HCT116 (cell line): Measurements from ENCODE around the gene TCP11. TPM values are rescaled to one million over a fixed set of nuclear protein-coding genes. Genes with fewer than 3 reads are reported as not detected.

ENCODE experiments used
- ATAC-seq: fragments of 200-7000 bp; cut with Tn5 transposase; 2 replicates; pipeline ENCODE4 v1.9.1; 2020; ENCODE audit warnings: mild to moderate bottlenecking, moderate library complexity
- BruUV-seq: library from RNA; stranded (reverse); fragments of 400-500 nt; replicated peaks from 2 replicates; lab custom pipeline; 2021; lab: Mats Ljungman, UMichigan
- CTCF ChIA-PET: fragments of 300-600 bp; sonication (Branson Sonifier 250); formaldehyde crosslinking; loops from one replicate; lab custom pipeline; 2021; ENCODE audit warnings: antibody characterized with exemption; lab: Charles Lee
- POLR2A ChIA-PET: fragments of 300-600, 350-600 bp; sonication (Branson Sonifier 250); formaldehyde crosslinking; loops from one replicate; lab custom pipeline; 2021; ENCODE audit warnings: antibody characterized with exemption; lab: Charles Lee
- RAD21 ChIA-PET, 2 experiments: fragments of 300-600 bp; sonication (Branson Sonifier 250); formaldehyde crosslinking; loops; one replicate each; lab custom pipeline; 2023; ENCODE audit warnings: low total read pairs in 2 of 2; ENCODE audit not compliant: uncharacterized antibody in 2 of 2, unreplicated experiment in 2 of 2, low non-redundant PET in 1 of 2; lab: Charles Lee
- DNase-seq: peaks from one replicate; pipeline ENCODE4 v3.0.0-alpha.2; 2010; ENCODE audit warnings: low read depth, low spot score
- H2AFZ ChIP-seq: fragments of 200-600 bp; shearing (Covaris generic), sonication (generic); 2 replicates; pipeline ENCODE4 v1.6.1; 2017; ENCODE audit warnings: low read depth, mixed run types, mixed read lengths, antibody characterized with exemption, low read length; ENCODE audit not compliant: poor library complexity, severe bottlenecking
- H3K27ac ChIP-seq: 2 replicates; pipeline ENCODE4 v1.5.1; 2012; ENCODE audit warnings: low read depth, low read length
- H3K27me3 ChIP-seq: fragments of 200-600 bp; sonication (generic); 2 replicates; pipeline ENCODE4 v1.6.1; 2016; ENCODE audit warnings: mixed run types, low read length, mixed read lengths; ENCODE audit not compliant: insufficient read depth
- H3K36me3 ChIP-seq, 2 experiments: fragments of 200-500 bp in 1 of 2; fragments of 200-600 bp in 1 of 2; sonication (Bioruptor generic) in 1 of 2; sonication (generic) in 1 of 2; 2 replicates each; pipeline versions ENCODE4 v1.5.1 to v1.6.1; 2014 to 2016; ENCODE audit warnings: low read length in 2 of 2, inconsistent platforms in 1 of 2, mixed read lengths in 1 of 2, mixed run types in 1 of 2; ENCODE audit not compliant: insufficient read depth in 2 of 2, control insufficient read depth in 1 of 2
- H3K4me1 ChIP-seq, 2 experiments: fragments of 200-600 bp in 1 of 2; sonication (generic) in 1 of 2; 2 replicates each; pipeline versions ENCODE4 v1.5.1 to v1.6.1; 2012 to 2017; ENCODE audit warnings: low read length in 2 of 2, inconsistent platforms in 1 of 2, mild to moderate bottlenecking in 1 of 2, mixed read lengths in 1 of 2, mixed run types in 1 of 2, moderate library complexity in 1 of 2; ENCODE audit not compliant: insufficient read depth in 2 of 2, control insufficient read depth in 1 of 2
- H3K4me2 ChIP-seq: fragments of 200-600 bp; sonication (generic); 2 replicates; pipeline ENCODE4 v1.6.1; 2017; ENCODE audit warnings: mixed run types, low read length, mixed read lengths
- H3K4me3 ChIP-seq, 2 experiments: fragments of 200-600 bp in 1 of 2; sonication (generic) in 1 of 2; replicated peaks in 1 of 2; 2 replicates each; pipeline ENCODE4 v1.5.1; 2011 to 2016; ENCODE audit warnings: low read length in 2 of 2, control low read depth in 1 of 2, low read depth in 1 of 2, mild to moderate bottlenecking in 1 of 2, mixed read lengths in 1 of 2, mixed run types in 1 of 2
- H3K79me2 ChIP-seq: fragments of 200-600 bp; sonication (generic); 2 replicates; pipeline ENCODE4 v1.6.1; 2017; ENCODE audit warnings: mild to moderate bottlenecking, mixed run types, low read length, moderate library complexity, mixed read lengths; ENCODE audit not compliant: insufficient read depth
- H3K9ac ChIP-seq: fragments of 200-600 bp; sonication (generic); 2 replicates; pipeline ENCODE4 v1.6.1; 2016; ENCODE audit warnings: low read length, mixed read lengths
- H3K9me2 ChIP-seq: fragments of 200-600 bp; sonication (generic), shearing (Covaris generic); 2 replicates; pipeline ENCODE4 v1.6.1; 2017; ENCODE audit warnings: mixed run types, mild to moderate bottlenecking, moderate library complexity; ENCODE audit not compliant: insufficient read depth
- H3K9me3 ChIP-seq, 2 experiments: fragments of 200-500 bp in 1 of 2; fragments of 200-600 bp in 1 of 2; sonication (Bioruptor generic) in 1 of 2; sonication (generic) in 1 of 2; 2 replicates each; pipeline ENCODE4 v1.6.1; 2014 to 2017; ENCODE audit warnings: low read length in 2 of 2, mixed read lengths in 2 of 2, inconsistent platforms in 1 of 2, low read depth in 1 of 2, mild to moderate bottlenecking in 1 of 2, mixed run types in 1 of 2, moderate library complexity in 1 of 2; ENCODE audit not compliant: control insufficient read depth in 1 of 2, insufficient read depth in 1 of 2
- H4K20me1 ChIP-seq: fragments of 200-600 bp; sonication (generic), shearing (Covaris generic); 2 replicates; pipeline ENCODE4 v1.6.1; 2017; ENCODE audit warnings: mixed run types, mild to moderate bottlenecking, moderate library complexity; ENCODE audit not compliant: insufficient read depth
- CBX3 ChIP-seq: IDR thresholded peaks from 2 replicates; pipeline ENCODE4 v1.6.1; 2012; ENCODE audit warnings: low read depth
- CEBPB ChIP-seq: IDR thresholded peaks from 2 replicates; pipeline ENCODE4 v1.6.1; 2012; ENCODE audit warnings: low read depth
- ELF1 ChIP-seq: IDR thresholded peaks from 2 replicates; pipeline ENCODE4 v1.6.1; 2012; ENCODE audit warnings: low read depth, borderline replicate concordance
- FOSL1 ChIP-seq: IDR thresholded peaks from 2 replicates; pipeline ENCODE4 v1.6.1; 2012; ENCODE audit warnings: low read depth
- POLR2A ChIP-seq: IDR thresholded peaks from 2 replicates; pipeline ENCODE4 v1.7.0; 2011; ENCODE audit warnings: borderline replicate concordance; ENCODE audit not compliant: insufficient read depth, insufficient read length; ENCODE audit errors: extremely low read depth
- POLR2AphosphoS5 ChIP-seq: IDR thresholded peaks from 2 replicates; pipeline ENCODE4 v1.6.1; 2011; ENCODE audit warnings: mild to moderate bottlenecking, low read depth, low read length, moderate library complexity
- RAD21 ChIP-seq: IDR thresholded peaks from 2 replicates; pipeline ENCODE4 v1.6.1; 2012; ENCODE audit warnings: low read depth, mild to moderate bottlenecking
- REST ChIP-seq: IDR thresholded peaks from 2 replicates; pipeline ENCODE4 v1.6.1; 2012; ENCODE audit warnings: low read depth
- SP1 ChIP-seq: IDR thresholded peaks from 2 replicates; pipeline ENCODE4 v1.6.1; 2012; ENCODE audit warnings: low read depth
- YY1 ChIP-seq: IDR thresholded peaks from 2 replicates; pipeline ENCODE4 v1.6.1; 2011; ENCODE audit warnings: low read length, low read depth, moderate library complexity, mild to moderate bottlenecking; ENCODE audit not compliant: insufficient replicate concordance; ENCODE audit errors: extremely low read depth
- ZBTB33 ChIP-seq: IDR thresholded peaks from 2 replicates; pipeline ENCODE4 v1.6.1; 2011; ENCODE audit warnings: mild to moderate bottlenecking, low read length, moderate library complexity; ENCODE audit not compliant: insufficient replicate concordance; ENCODE audit errors: extremely low read depth
- ZFX ChIP-seq: fragments of 450-650 bp; IDR thresholded peaks from 2 replicates; pipeline ENCODE4 v1.6.1; 2017
- intact Hi-C: fragments of 100-400 bp; cut with micrococcal nuclease; formaldehyde crosslinking; loops from 2 replicates; pipeline ENCODE4 v1.10.0; 2022
- total RNA-seq: library from RNA; stranded (reverse); gene quantifications from one replicate; pipeline ENCODE4 v1.2.1, GENCODE V29; 2021; ENCODE audit not compliant: unreplicated experiment

Gene TCP11
- total RNA-seq, 1 experiment from 2014 or later, result not detected

GRCh38 chr6:35160642-35161041 lies 19.5 kb upstream of the TCP11 start:
- ATAC-seq, result no peak
- intact Hi-C loops, result no loop called here
- Histone ChIP-seq H2AFZ (no peak overlapping the region), H3K9me3 (no peaks in the 10 kb centered on the region), H3K27ac (no peak overlapping the region), H3K9ac (no peak overlapping the region), H3K27me3 (no peaks in the 10 kb centered on the region), H3K79me2 (no peaks in the 10 kb centered on the region), H4K20me1 (no peaks in the 10 kb centered on the region), H3K36me3 (no peaks in the 10 kb centered on the region), H3K4me1 (no peaks in the 10 kb centered on the region), H3K4me2 (no peak overlapping the region), H3K9me2 (no peaks in the 10 kb centered on the region), H3K4me3 (no peak overlapping the region)
- no peak for DNase-seq
- no peak for TF ChIP-seq CEBPB
- ChIA-PET POLR2A (no interaction called here), CTCF (no interaction called here), RAD21 (no interaction called here)
- no TSS peak for BruUV-seq

GRCh38 chr6:35158520-35158919 lies 17.4 kb upstream of the TCP11 start:
- Histone ChIP-seq H3K36me3 (no peaks in the 10 kb centered on the region), H3K27ac (no peak overlapping the region), H3K9ac (no peak overlapping the region), H4K20me1 (no peaks in the 10 kb centered on the region), H3K4me2 (no peak overlapping the region), H3K27me3 (no peaks in the 10 kb centered on the region), H3K4me3 (no peak overlapping the region), H2AFZ (no peak overlapping the region), H3K9me3 (no peaks in the 10 kb centered on the region), H3K9me2 (no peaks in the 10 kb centered on the region), H3K79me2 (no peaks in the 10 kb centered on the region), H3K4me1 (no peaks in the 10 kb centered on the region)
- ChIA-PET POLR2A (no interaction called here), RAD21 (no interaction called here), CTCF (no interaction called here)
- intact Hi-C loops, result no loop called here
- ATAC-seq (no peak), DNase-seq (no peak)
- TF ChIP-seq POLR2AphosphoS5 (no peak), POLR2A (no peak), ELF1 (no peak), FOSL1 (no peak), ZBTB33 (no peak), CEBPB (no peak), CBX3 (no peak), YY1 (no peak), REST (no peak), RAD21 (no peak), ZFX (no peak), SP1 (no peak)
- no TSS peak for BruUV-seq
